Loucy (cell line): ENCODE results near the gene ZBTB20.

Source experiments
- H2AFZ ChIP-seq: fragments of 200-600 bp; sonication (generic); 2 replicates; pipeline ENCODE4 v1.6.0; 2016; ENCODE audit warnings: antibody characterized with exemption, mild to moderate bottlenecking, low read length, moderate library complexity
- H3F3A ChIP-seq: fragments of 200-600 bp; 2 replicates; pipeline ENCODE4 v1.6.0; 2016; ENCODE audit warnings: antibody characterized with exemption, low read depth, mild to moderate bottlenecking
- H3K27me3 ChIP-seq: fragments of 200-600 bp; sonication (generic); 2 replicates; pipeline ENCODE4 v1.6.1; 2014; ENCODE audit warnings: low read length, mild to moderate bottlenecking; ENCODE audit not compliant: insufficient read depth, poor library complexity, severe bottlenecking
- H3K36me3 ChIP-seq: fragments of 200-600 bp; sonication (generic); 2 replicates; pipeline ENCODE4 v1.6.1; 2016; ENCODE audit warnings: low read length; ENCODE audit not compliant: insufficient read depth
- H3K4me1 ChIP-seq: fragments of 200-600 bp; sonication (generic); 2 replicates; pipeline ENCODE4 v1.5.1; 2014; ENCODE audit warnings: low read length, mild to moderate bottlenecking; ENCODE audit not compliant: insufficient read depth, poor library complexity, severe bottlenecking
- H3K4me2 ChIP-seq: fragments of 200-600 bp; sonication (generic); 2 replicates; pipeline ENCODE4 v1.6.0; 2014; ENCODE audit warnings: antibody characterized with exemption, low read length, low read depth, mild to moderate bottlenecking; ENCODE audit not compliant: poor library complexity, severe bottlenecking
- H3K4me3 ChIP-seq: fragments of 200-600 bp; sonication (generic); 2 replicates; pipeline ENCODE4 v1.5.1; 2014; ENCODE audit warnings: low read length, mild to moderate bottlenecking, mixed read lengths; ENCODE audit not compliant: poor library complexity, severe bottlenecking
- H3K79me2 ChIP-seq: fragments of 200-600 bp; sonication (generic); 2 replicates; pipeline ENCODE4 v1.6.1; 2014; ENCODE audit warnings: low read length; ENCODE audit not compliant: insufficient read depth
- H3K9ac ChIP-seq: fragments of 200-600 bp; sonication (generic); 2 replicates; pipeline ENCODE4 v1.6.0; 2014; ENCODE audit warnings: mild to moderate bottlenecking, low read depth, low read length, moderate library complexity; ENCODE audit not compliant: poor library complexity, severe bottlenecking
- H3K9me2 ChIP-seq: fragments of 200-600 bp; sonication (generic); replicated peaks from 2 replicates; pipeline ENCODE4 v1.6.1; 2016; ENCODE audit warnings: low read depth, low read length, mixed read lengths
- H3K9me3 ChIP-seq: fragments of 200-600 bp; sonication (generic); 2 replicates; pipeline ENCODE4 v1.6.1; 2014; ENCODE audit warnings: mild to moderate bottlenecking, antibody characterized with exemption, low read length, low read depth; ENCODE audit not compliant: insufficient read depth
- H4K20me1 ChIP-seq: fragments of 200-600 bp; sonication (generic); 2 replicates; pipeline ENCODE4 v1.6.0; 2014; ENCODE audit warnings: antibody characterized with exemption, low read length, mild to moderate bottlenecking; ENCODE audit not compliant: insufficient read depth, poor library complexity, severe bottlenecking
- CTCF ChIP-seq: fragments of 200-600 bp; sonication (generic); conservative IDR thresholded peaks from 2 replicates; pipeline ENCODE4 v1.5.1; 2014; ENCODE audit warnings: mild to moderate bottlenecking, antibody characterized with exemption, low read length
- EZH2phosphoT487 ChIP-seq: fragments of 200-600 bp; IDR thresholded peaks from 2 replicates; pipeline ENCODE4 v1.6.1; 2018; ENCODE audit warnings: antibody characterized with exemption, mild to moderate bottlenecking, moderate library complexity, borderline replicate concordance

ZBTB20 gene

GRCh38 chr3:114464548-114464947, 682.5 kb downstream of the ZBTB20 start:
- Histone ChIP-seq H3K36me3 (no peaks in the 10 kb centered on the region), H3K79me2 (no peaks in the 10 kb centered on the region), H4K20me1 (no peaks in the 10 kb centered on the region), H3K9me2 (no peaks in the 10 kb centered on the region), H3K27me3 (no peaks in the 10 kb centered on the region), H3K4me3 (no peak overlapping the region), H3K4me2 (no peak overlapping the region), H2AFZ (no peak overlapping the region), H3K4me1 (no peaks in the 10 kb centered on the region), H3K9ac (no peak overlapping the region), H3F3A (no peaks in the 10 kb centered on the region), H3K9me3 (no peaks in the 10 kb centered on the region)
- no peak for TF ChIP-seq EZH2phosphoT487

GRCh38 chr3:114462750-114463149, 684.3 kb downstream of the ZBTB20 start:
- Histone ChIP-seq H3K9me3 (no peaks in the 10 kb centered on the region), H3K27me3 (no peaks in the 10 kb centered on the region), H4K20me1 (no peaks in the 10 kb centered on the region), H3K79me2 (no peaks in the 10 kb centered on the region), H3K9ac (no peak overlapping the region), H3K4me3 (no peak overlapping the region), H3F3A (no peaks in the 10 kb centered on the region), H3K9me2 (no peaks in the 10 kb centered on the region), H2AFZ (no peak overlapping the region), H3K4me2 (no peak overlapping the region), H3K36me3 (no peaks in the 10 kb centered on the region), H3K4me1 (peaks cover 4% of the 10 kb centered on the region)
- TF ChIP-seq EZH2phosphoT487, result no peak
- no peak for TF ChIP-seq CTCF

GRCh38 chr3:114460459-114460858, 686.6 kb downstream of the ZBTB20 start:
- Histone ChIP-seq H3K4me3 (no peak overlapping the region), H3K4me2 (no peak overlapping the region), H2AFZ (no peak overlapping the region), H3K79me2 (no peaks in the 10 kb centered on the region), H3K9me2 (no peaks in the 10 kb centered on the region), H3K4me1 (peaks cover 4% of the 10 kb centered on the region), H3K27me3 (no peaks in the 10 kb centered on the region), H3K36me3 (no peaks in the 10 kb centered on the region), H3K9ac (no peak overlapping the region), H3K9me3 (no peaks in the 10 kb centered on the region), H4K20me1 (no peaks in the 10 kb centered on the region), H3F3A (no peaks in the 10 kb centered on the region)
- TF ChIP-seq CTCF (no peak), EZH2phosphoT487 (no peak)

- no peak for TF ChIP-seq CTCF
- no peak for TF ChIP-seq EZH2phosphoT487
- no peak overlapping the region for H2AFZ ChIP-seq
- no peaks in the 10 kb centered on the region for H3K36me3 ChIP-seq
- H3K27me3 ChIP-seq, result no peaks in the 10 kb centered on the region
- H3K4me2 ChIP-seq, result no peak overlapping the region
- H3K79me2 ChIP-seq, result no peaks in the 10 kb centered on the region
- H4K20me1 ChIP-seq, result no peaks in the 10 kb centered on the region
- H3K4me3 ChIP-seq, result no peak overlapping the region
- no peaks in the 10 kb centered on the region for H3K9me3 ChIP-seq
- no peaks in the 10 kb centered on the region for H3K9me2 ChIP-seq
- peaks cover 18% of the 10 kb centered on the region for H3K4me1 ChIP-seq
- no peak overlapping the region for H3K9ac ChIP-seq
- H3F3A ChIP-seq, result no peaks in the 10 kb centered on the region
These were observed 690.3 kb downstream of the ZBTB20 start for GRCh38 chr3:114456742-114457141.
